Loucy (cell line): ENCODE data around the gene PSG1.

Source experiments
- H2AFZ ChIP-seq: fragments of 200-600 bp; sonication (generic); 2 replicates; pipeline ENCODE4 v1.6.0; 2016; ENCODE audit warnings: antibody characterized with exemption, mild to moderate bottlenecking, low read length, moderate library complexity
- H3F3A ChIP-seq: fragments of 200-600 bp; 2 replicates; pipeline ENCODE4 v1.6.0; 2016; ENCODE audit warnings: antibody characterized with exemption, low read depth, mild to moderate bottlenecking
- H3K27me3 ChIP-seq: fragments of 200-600 bp; sonication (generic); 2 replicates; pipeline ENCODE4 v1.6.1; 2014; ENCODE audit warnings: low read length, mild to moderate bottlenecking; ENCODE audit not compliant: insufficient read depth, poor library complexity, severe bottlenecking
- H3K36me3 ChIP-seq: fragments of 200-600 bp; sonication (generic); 2 replicates; pipeline ENCODE4 v1.6.1; 2016; ENCODE audit warnings: low read length; ENCODE audit not compliant: insufficient read depth
- H3K4me1 ChIP-seq: fragments of 200-600 bp; sonication (generic); 2 replicates; pipeline ENCODE4 v1.5.1; 2014; ENCODE audit warnings: low read length, mild to moderate bottlenecking; ENCODE audit not compliant: insufficient read depth, poor library complexity, severe bottlenecking
- H3K4me2 ChIP-seq: fragments of 200-600 bp; sonication (generic); 2 replicates; pipeline ENCODE4 v1.6.0; 2014; ENCODE audit warnings: antibody characterized with exemption, low read length, low read depth, mild to moderate bottlenecking; ENCODE audit not compliant: poor library complexity, severe bottlenecking
- H3K4me3 ChIP-seq: fragments of 200-600 bp; sonication (generic); 2 replicates; pipeline ENCODE4 v1.5.1; 2014; ENCODE audit warnings: low read length, mild to moderate bottlenecking, mixed read lengths; ENCODE audit not compliant: poor library complexity, severe bottlenecking
- H3K79me2 ChIP-seq: fragments of 200-600 bp; sonication (generic); 2 replicates; pipeline ENCODE4 v1.6.1; 2014; ENCODE audit warnings: low read length; ENCODE audit not compliant: insufficient read depth
- H3K9ac ChIP-seq: fragments of 200-600 bp; sonication (generic); 2 replicates; pipeline ENCODE4 v1.6.0; 2014; ENCODE audit warnings: mild to moderate bottlenecking, low read depth, low read length, moderate library complexity; ENCODE audit not compliant: poor library complexity, severe bottlenecking
- H3K9me2 ChIP-seq: fragments of 200-600 bp; sonication (generic); replicated peaks from 2 replicates; pipeline ENCODE4 v1.6.1; 2016; ENCODE audit warnings: low read depth, low read length, mixed read lengths
- H3K9me3 ChIP-seq: fragments of 200-600 bp; sonication (generic); 2 replicates; pipeline ENCODE4 v1.6.1; 2014; ENCODE audit warnings: mild to moderate bottlenecking, antibody characterized with exemption, low read length, low read depth; ENCODE audit not compliant: insufficient read depth
- H4K20me1 ChIP-seq: fragments of 200-600 bp; sonication (generic); 2 replicates; pipeline ENCODE4 v1.6.0; 2014; ENCODE audit warnings: antibody characterized with exemption, low read length, mild to moderate bottlenecking; ENCODE audit not compliant: insufficient read depth, poor library complexity, severe bottlenecking
- CTCF ChIP-seq: fragments of 200-600 bp; sonication (generic); conservative IDR thresholded peaks from 2 replicates; pipeline ENCODE4 v1.5.1; 2014; ENCODE audit warnings: mild to moderate bottlenecking, antibody characterized with exemption, low read length
- EZH2phosphoT487 ChIP-seq: fragments of 200-600 bp; IDR thresholded peaks from 2 replicates; pipeline ENCODE4 v1.6.1; 2018; ENCODE audit warnings: antibody characterized with exemption, mild to moderate bottlenecking, moderate library complexity, borderline replicate concordance

The PSG1 gene

GRCh38 chr19:42879613-42880012, at the start of gene PSG1:
Gene PSG1 (minus strand): TSS chr19:42879713. CDS start chr19:42879581, 132 bp downstream.
- H2AFZ ChIP-seq = no peak within 1 kb of the TSS
- TF ChIP-seq CTCF = no peak
- TF ChIP-seq EZH2phosphoT487 = no peak
- H3K36me3 ChIP-seq = no peaks in the 10 kb centered on the region
- H3K9ac ChIP-seq = no peak within 1 kb of the TSS
- no peaks in the 10 kb centered on the region for H3K4me1 ChIP-seq
- H3K9me2 ChIP-seq = no peaks in the 10 kb centered on the region
- H3K79me2 ChIP-seq = no peaks in the 10 kb centered on the region
- H3F3A ChIP-seq = no peaks in the 10 kb centered on the region
- no peak within 1 kb of the TSS for H3K4me3 ChIP-seq
- no peaks in the 10 kb centered on the region for H3K9me3 ChIP-seq
- no peaks in the 10 kb centered on the region for H4K20me1 ChIP-seq
- H3K4me2 ChIP-seq = no peak within 1 kb of the TSS
- H3K27me3 ChIP-seq = no peaks in the 10 kb centered on the region

- no peaks in the 10 kb centered on the region for H3K79me2 ChIP-seq
- H3K36me3 ChIP-seq = no peaks in the 10 kb centered on the region
- no peaks in the 10 kb centered on the region for H3K9me3 ChIP-seq
- H3F3A ChIP-seq = no peaks in the 10 kb centered on the region
- H4K20me1 ChIP-seq = no peaks in the 10 kb centered on the region
- H3K9me2 ChIP-seq = no peaks in the 10 kb centered on the region
- H3K27me3 ChIP-seq = no peaks in the 10 kb centered on the region
- no peak overlapping the region for H2AFZ ChIP-seq
- H3K4me3 ChIP-seq = no peak overlapping the region
- no peaks in the 10 kb centered on the region for H3K4me1 ChIP-seq
- no peak overlapping the region for H3K9ac ChIP-seq
- TF ChIP-seq EZH2phosphoT487 (no peak), CTCF (no peak)
- H3K4me2 ChIP-seq = no peak overlapping the region
Observed at GRCh38 chr19:42928896-42929295, 49.4 kb upstream of the PSG1 start.

GRCh38 chr19:42926781-42927180, 47.3 kb upstream of the PSG1 start:
- no peak for TF ChIP-seq CTCF
- no peak for TF ChIP-seq EZH2phosphoT487
- Histone ChIP-seq H3K4me3 (no peak overlapping the region), H3K9me3 (no peaks in the 10 kb centered on the region), H3K36me3 (no peaks in the 10 kb centered on the region), H3K4me2 (no peak overlapping the region), H3K9ac (no peak overlapping the region), H3K79me2 (no peaks in the 10 kb centered on the region), H3F3A (no peaks in the 10 kb centered on the region), H3K4me1 (no peaks in the 10 kb centered on the region), H2AFZ (no peak overlapping the region), H4K20me1 (no peaks in the 10 kb centered on the region), H3K9me2 (no peaks in the 10 kb centered on the region), H3K27me3 (no peaks in the 10 kb centered on the region)
